HG02884 (cell line): ENCODE measurements around the gene PTOV1.

Experiments used
- ATAC-seq: cut with Tn5 transposase; IDR thresholded peaks from one replicate; pipeline ENCODE4 v1.9.1; 2021; ENCODE audit warnings: mild to moderate bottlenecking, moderate library complexity; ENCODE audit not compliant: unreplicated experiment

PTOV1 gene

DNA sequence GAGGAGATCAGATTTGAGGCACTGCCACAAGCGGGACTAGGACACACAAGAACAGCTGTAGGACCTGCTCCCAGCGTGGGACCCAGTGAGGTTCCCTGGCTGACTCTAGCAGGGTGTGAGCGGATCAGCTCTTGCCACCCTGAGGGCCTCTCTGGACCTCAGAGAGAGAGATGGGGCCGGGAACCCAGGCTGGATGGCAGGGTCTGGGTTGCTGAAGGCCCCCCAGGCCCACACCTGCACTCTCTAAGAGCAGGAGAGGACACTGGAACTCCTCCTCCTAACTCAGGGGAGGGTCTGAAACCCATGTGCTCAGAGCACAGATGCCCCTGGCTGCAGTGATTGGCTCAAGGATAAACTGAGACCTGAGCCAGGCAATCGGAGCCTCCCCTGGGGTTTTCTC lies 59.2 kb downstream of the PTOV1 start:
- ATAC-seq = no peak
